ENCODE data around the gene NELFCD. TPM values are rescaled to one million over a fixed set of nuclear protein-coding genes. Genes with fewer than 3 reads are reported as not detected.

Gene NELFCD
- polyA plus RNA-seq, 1 of the 3 experiments (the other 2 are of a cell fraction): 90.0 TPM

GRCh38 chr20:58989196-58989595 is 8.1 kb downstream of the NELFCD start:
- H3K9me3 ChIP-seq: no peaks in the 10 kb centered on the region
- H3K27me3 ChIP-seq (ENCODE audit: insufficient read depth): no peaks in the 10 kb centered on the region
- H3F3A ChIP-seq (replicated peaks; ENCODE audit: insufficient read depth): no peaks in the 10 kb centered on the region
- H4K20me1 ChIP-seq (ENCODE audit: insufficient read depth): peaks cover 16% of the 10 kb centered on the region; the same call in 1 of the 2 replicates
- DNase-seq: no peak
- TF ChIP-seq POLR2AphosphoS5 (IDR thresholded peaks at IDR 0.05; ENCODE audit: low read depth, low read length) (no peak), MAX (IDR thresholded peaks at IDR 0.05; ENCODE audit: low read depth) (no peak), MEF2A (IDR thresholded peaks at IDR 0.05; ENCODE audit: borderline replicate concordance, low read depth) (no peak), USF1 (IDR thresholded peaks at IDR 0.05; ENCODE audit: borderline replicate concordance, low read depth) (no peak), FOSL2 (IDR thresholded peaks at IDR 0.05; ENCODE audit: borderline replicate concordance, low read depth) (no peak), REST (IDR thresholded peaks at IDR 0.05; ENCODE audit: low read depth, low read length) (no peak), ELF1 (IDR thresholded peaks at IDR 0.05) (no peak), RAD21 (IDR thresholded peaks at IDR 0.05; ENCODE audit: low read length) (no peak), MXI1 (IDR thresholded peaks at IDR 0.05; ENCODE audit: low read depth, low read length) (no peak), PBX3 (IDR thresholded peaks at IDR 0.05) (no peak), NRF1 (IDR thresholded peaks at IDR 0.05; ENCODE audit: low read depth, low read length) (no peak), TAF1 (IDR thresholded peaks at IDR 0.05; ENCODE audit: borderline replicate concordance, low read depth, low read length) (no peak), SIN3A (IDR thresholded peaks at IDR 0.05; ENCODE audit: borderline replicate concordance, low read depth, low read length) (no peak), TCF12 (IDR thresholded peaks at IDR 0.05) (no peak), CHD2 (IDR thresholded peaks at IDR 0.05; ENCODE audit: low read length, partially characterized antibody) (no peak), USF2 (IDR thresholded peaks at IDR 0.05; ENCODE audit: borderline replicate concordance, low read depth, low read length) (no peak), IRF3 (IDR thresholded peaks at IDR 0.05; ENCODE audit: low read depth, low read length) (no peak), FOXM1 (IDR thresholded peaks at IDR 0.05; ENCODE audit: low read depth) (no peak), RFX5 (IDR thresholded peaks at IDR 0.05; ENCODE audit: low read length) (no peak)
- peaks cover 0 to 40% of the 10 kb centered on the region in 2 experiments; a peak in 2 of 4 replicates for H3K4me1 ChIP-seq (ENCODE audit: control insufficient read depth in 1 of 2, insufficient read depth in 2 of 2, low read depth in 1 of 2, low read length in 1 of 2)
- POLR2A ChIA-PET: interaction anchor here (1.1 kb wide), 1 partner anchor 10 kb away, joined by 4 read pairs; no protein-coding TSS in a partner anchor
- no peak overlapping the region; a peak in 1 of 4 replicates for H3K27ac ChIP-seq (ENCODE audit: low read depth in 2 of 2, low read length in 1 of 2)
- no peak overlapping the region for H3K9ac ChIP-seq
- WGBS (ENCODE audit: low lambda C conversion rate): 91% methylated on average over 10 of the region's 10 CpGs
- H3K36me3 ChIP-seq (replicated peaks in 1 of 2; ENCODE audit: control insufficient read depth in 1 of 2, insufficient read depth in 2 of 2, low read length in 1 of 2): peaks cover 57 to 74% of the 10 kb centered on the region in 2 experiments
- peaks cover 28% of the 10 kb centered on the region for H3K79me2 ChIP-seq (ENCODE audit: insufficient read depth)
- CTCF ChIA-PET: interaction anchor here (2.0 kb wide), 1 partner anchor 99 kb away, joined by 6 read pairs; no protein-coding TSS in a partner anchor
- no peaks in the 10 kb centered on the region for H3K9me2 ChIP-seq
- H3K4me3 ChIP-seq (ENCODE audit: low read depth in 2 of 2, low read length in 1 of 2): no peak overlapping the region
- no peak overlapping the region for H2AFZ ChIP-seq (ENCODE audit: low read depth)
- no peak overlapping the region for H3K4me2 ChIP-seq

Data from SK-N-SH (cell line).